ENCODE data around the gene CREB3L4. TPM values are rescaled to one million over a fixed set of nuclear protein-coding genes. Genes with fewer than 3 reads are reported as not detected.

Gene CREB3L4
- total and polyA plus RNA-seq, 2 of the 13 experiments (the other 11 are each of a cell fraction or from before 2014, with no cell fraction given) = 9.9 to 18.7 TPM

GRCh38 chr1:153958111-153958960, 9.4 kb upstream of the CREB3L4 start, which contains the start of gene CRTC2 (continued):
- TF ChIP-seq ZBTB20 (CRISPR knock-in tag; IDR thresholded peaks at IDR 0.05; ENCODE audit: borderline replicate concordance, low read depth) (no peak), STAG1 (CRISPR knock-in tag; IDR thresholded peaks at IDR 0.05) (no peak), SPEN (CRISPR knock-in tag; IDR thresholded peaks at IDR 0.05; ENCODE audit: low read depth) (peak; percentile 68), FOXP4 (CRISPR knock-in tag; IDR thresholded peaks at IDR 0.05) (peak; percentile 36; the same call in 1 of the 2 replicates), ZNF234 (CRISPR knock-in tag; conservative IDR thresholded peaks at IDR 0.05) (no peak), ZBTB38 (CRISPR knock-in tag; IDR thresholded peaks at IDR 0.05) (no peak), ZBTB25 (CRISPR knock-in tag; IDR thresholded peaks at IDR 0.05) (peak; percentile 70; the same call in 1 of the 2 replicates), THAP8 (CRISPR knock-in tag; IDR thresholded peaks at IDR 0.05; ENCODE audit: borderline replicate concordance) (no peak), ZNF598 (CRISPR knock-in tag; IDR thresholded peaks at IDR 0.05; ENCODE audit: borderline replicate concordance) (no peak), CHCHD3 (CRISPR knock-in tag; IDR thresholded peaks at IDR 0.05) (no peak), PAWR (CRISPR knock-in tag; IDR thresholded peaks at IDR 0.05; ENCODE audit: borderline replicate concordance) (no peak), NR1H2 (CRISPR knock-in tag; IDR thresholded peaks at IDR 0.05; ENCODE audit: borderline replicate concordance, low read depth) (peak; percentile 47; the same call in 1 of the 2 replicates), ZNF264 (CRISPR knock-in tag; IDR thresholded peaks at IDR 0.05) (no peak), KDM6A (CRISPR knock-in tag; IDR thresholded peaks at IDR 0.05; ENCODE audit: low read depth) (no peak), NCOR1 (IDR thresholded peaks at IDR 0.05; ENCODE audit: borderline replicate concordance, low read length) (no peak), ZNF468 (CRISPR knock-in tag; IDR thresholded peaks at IDR 0.05) (no peak), HCFC1 (IDR thresholded peaks at IDR 0.05; ENCODE audit: low read depth, low read length) (peak; percentile 99), ELF3 (CRISPR knock-in tag; IDR thresholded peaks at IDR 0.05) (peak; percentile 77; the same call in 1 of the 2 replicates), MAFF (IDR thresholded peaks at IDR 0.05; ENCODE audit: low read depth, low read length) (peak; percentile 28; the same call in 1 of the 2 replicates), CERS6 (CRISPR knock-in tag; IDR thresholded peaks at IDR 0.05) (0 out of 2 replicates have a peak, but pooled peaks have one; percentile 74), GABPA (IDR thresholded peaks at IDR 0.05; ENCODE audit: low read depth, low read length) (peak; percentile 80), GABPA (CRISPR knock-in tag; IDR thresholded peaks at IDR 0.05; ENCODE audit: low read depth) (peak; percentile 96), DR1 (CRISPR knock-in tag; IDR thresholded peaks at IDR 0.05) (peak; percentile 54; the same call in 1 of the 2 replicates), GMEB1 (CRISPR knock-in tag; IDR thresholded peaks at IDR 0.05; ENCODE audit: borderline replicate concordance) (peak; percentile 80)

All from HepG2 (cell line).